Liver (tissue), 9 donors: ENCODE results near the gene PATE4. TPM values are rescaled to one million over a fixed set of nuclear protein-coding genes. Genes with fewer than 3 reads are reported as not detected.

Experiments used
- DNase-seq: peaks from one replicate; pipeline ENCODE4 v3.0.0-alpha.2; 2017; ENCODE audit warnings: low spot score
- H3K27ac ChIP-seq, 2 donors: one replicate each; pipeline ENCODE4 v1.7.0; 2013; ENCODE audit warnings: inconsistent platforms in 2 of 2, low read length in 2 of 2, control low read depth in 1 of 2, low read depth in 1 of 2, mild to moderate bottlenecking in 1 of 2
- H3K27me3 ChIP-seq, 4 donors: one replicate each; pipeline versions ENCODE4 v1.6.1 to v1.7.0; 2013; ENCODE audit warnings: low read length in 3 of 4, inconsistent platforms in 1 of 4, mild to moderate bottlenecking in 1 of 4, moderate library complexity in 1 of 4; ENCODE audit not compliant: control insufficient read depth in 4 of 4, insufficient read depth in 4 of 4
- H3K36me3 ChIP-seq, 4 donors: one replicate each; pipeline versions ENCODE4 v1.6.1 to v1.7.0; 2013; ENCODE audit warnings: low read length in 3 of 4, mild to moderate bottlenecking in 3 of 4, low read depth in 1 of 4, moderate library complexity in 1 of 4; ENCODE audit not compliant: control insufficient read depth in 4 of 4, insufficient read depth in 3 of 4
- H3K4me1 ChIP-seq, 4 donors: one replicate each; pipeline versions ENCODE4 v1.6.1 to v1.7.0; 2013; ENCODE audit warnings: low read length in 3 of 4, mild to moderate bottlenecking in 3 of 4, moderate library complexity in 1 of 4; ENCODE audit not compliant: control insufficient read depth in 4 of 4, insufficient read depth in 4 of 4
- H3K4me3 ChIP-seq, 3 donors: one replicate each; pipeline versions ENCODE4 v1.6.1 to v1.7.0; 2013; ENCODE audit warnings: low read length in 3 of 3, control low read depth in 1 of 3, low read depth in 1 of 3, mild to moderate bottlenecking in 1 of 3
- H3K9ac ChIP-seq, 2 donors: one replicate each; pipeline ENCODE4 v1.7.0; 2013; ENCODE audit warnings: low read length in 2 of 2, mild to moderate bottlenecking in 2 of 2, moderate library complexity in 2 of 2, control low read depth in 1 of 2, low read depth in 1 of 2
- H3K9me3 ChIP-seq, 4 donors: one replicate each; pipeline versions ENCODE4 v1.6.1 to v1.7.0; 2013; ENCODE audit warnings: low read length in 3 of 4; ENCODE audit not compliant: control insufficient read depth in 4 of 4
- CTCF ChIP-seq: fragments of 150-350 bp; IDR thresholded peaks from 2 replicates; pipeline ENCODE4 v1.5.1; 2017; ENCODE audit warnings: improper control_type of control experiment, low read depth, low read length; ENCODE audit not compliant: missing input control
- EGR1 ChIP-seq, 2 donors: IDR thresholded peaks; 2 replicates each; pipeline ENCODE4 v1.6.1; 2016 to 2018; ENCODE audit warnings: antibody characterized with exemption in 2 of 2, low read depth in 2 of 2
- FOXA1 ChIP-seq: IDR thresholded peaks from 2 replicates; pipeline ENCODE4 v1.6.1; 2016; ENCODE audit warnings: antibody characterized with exemption
- FOXA2 ChIP-seq: IDR thresholded peaks from 2 replicates; pipeline ENCODE4 v1.6.1; 2016; ENCODE audit warnings: antibody characterized with exemption
- GABPA ChIP-seq, 2 donors: IDR thresholded peaks in 1 of 2; conservative IDR thresholded peaks in 1 of 2; 2 replicates each; pipeline ENCODE4 v1.6.1; 2016; ENCODE audit warnings: antibody characterized with exemption in 2 of 2, mild to moderate bottlenecking in 1 of 2, moderate library complexity in 1 of 2
- HNF4A ChIP-seq, 2 donors: conservative IDR thresholded peaks; 2 replicates each; pipeline ENCODE4 v1.6.1; 2016; ENCODE audit warnings: antibody characterized with exemption in 2 of 2, mild to moderate bottlenecking in 2 of 2
- HNF4G ChIP-seq: IDR thresholded peaks from 2 replicates; pipeline ENCODE4 v1.6.1; 2016; ENCODE audit warnings: antibody characterized with exemption
- JUND ChIP-seq, 2 donors: IDR thresholded peaks; 2 replicates each; pipeline ENCODE4 v1.6.1; 2016; ENCODE audit warnings: antibody characterized with exemption in 2 of 2
- MAX ChIP-seq: IDR thresholded peaks from 2 replicates; pipeline ENCODE4 v1.6.1; 2016; ENCODE audit warnings: antibody characterized with exemption
- NR2F2 ChIP-seq: IDR thresholded peaks from 2 replicates; pipeline ENCODE4 v1.6.1; 2016; ENCODE audit warnings: antibody characterized with exemption
- RAD21 ChIP-seq, 2 donors: IDR thresholded peaks; 2 replicates each; pipeline ENCODE4 v1.6.1; 2016; ENCODE audit warnings: antibody characterized with exemption in 2 of 2, mild to moderate bottlenecking in 2 of 2
- REST ChIP-seq: IDR thresholded peaks from 2 replicates; pipeline ENCODE4 v1.6.1; 2016; ENCODE audit warnings: antibody characterized with exemption, mild to moderate bottlenecking
- RXRA ChIP-seq, 2 donors: IDR thresholded peaks; 2 replicates each; pipeline ENCODE4 v1.6.1; 2017 to 2018; ENCODE audit warnings: antibody characterized with exemption in 2 of 2, mild to moderate bottlenecking in 1 of 2
- SP1 ChIP-seq: IDR thresholded peaks from 2 replicates; pipeline ENCODE4 v1.6.1; 2018; ENCODE audit warnings: antibody characterized with exemption, mild to moderate bottlenecking
- TAF1 ChIP-seq: conservative IDR thresholded peaks from 2 replicates; pipeline ENCODE4 v1.6.1; 2016; ENCODE audit warnings: antibody characterized with exemption, mild to moderate bottlenecking
- YY1 ChIP-seq: IDR thresholded peaks from 2 replicates; pipeline ENCODE4 v1.6.1; 2016; ENCODE audit warnings: antibody characterized with exemption, mild to moderate bottlenecking
- ZBTB33 ChIP-seq: IDR thresholded peaks from 2 replicates; pipeline ENCODE4 v1.6.1; 2016; ENCODE audit warnings: antibody characterized with exemption
- WGBS: extraction: QIAGEN DNeasy Blood & Tissue Kit; methylation state at CpG from one replicate; pipeline ENCODE4 v1.1.7; 2013; 5-methylcytosine and 5-hydroxymethylcytosine counted together
- polyA plus RNA-seq, 2 donors: library from polyadenylated mRNA; stranded (reverse) in 1 of 2; unstranded in 1 of 2; fragments of 200-250 nt in 1 of 2; fragments of >200 nt in 1 of 2; fragmentation: Nextera tagmentation in 1 of 2; extraction: Ambion mirVana in 1 of 2; gene quantifications; one replicate each; pipeline versions ENCODE4 v1.2.1 to v1.2.3, GENCODE V29; 2013 to 2015
- total RNA-seq, 2 donors: library from RNA; depleted of rRNA; stranded (reverse); fragments of >200 nt; gene quantifications; one replicate each; pipeline ENCODE4 v1.2.3, GENCODE V29; 2014
- TF ChIP-seq, protein P1 (sequence below): IDR thresholded peaks from 2 replicates; pipeline ENCODE4 v1.6.1; 2016; ENCODE audit warnings: antibody characterized with exemption
- donor health status: healthy.
- donor health status: healthy.
- donor health status: healthy.
- donor health status: healthy.
- donor health status: healthy.

The PATE4 gene
- not detected for total RNA-seq
- not detected for polyA plus RNA-seq

GRCh38 chr11:125833016-125833415 lies at the start of gene PATE4:
TSS of gene PATE4 (plus strand) at chr11:125833316. CDS start at chr11:125833360, 44 bp downstream.
- Histone ChIP-seq H3K36me3 (no peaks in the 10 kb centered on the region), H3K9me3 (peaks cover 0 to 3% (median 0%) of the 10 kb centered on the region in 4 donors), H3K4me3 (no peak within 1 kb of the TSS), H3K9ac (no peak within 1 kb of the TSS), H3K27me3 (no peaks in the 10 kb centered on the region), H3K27ac (no peak within 1 kb of the TSS), H3K4me1 (no peaks in the 10 kb centered on the region)
- WGBS: 41% methylated on average over 3 of the region's 3 CpGs
- no peak for TF ChIP-seq JUND (IDR thresholded peaks at IDR 0.05)
- TF ChIP-seq TAF1: no peak
- TF ChIP-seq REST: no peak
- TF ChIP-seq MAX: no peak
- no peak for TF ChIP-seq HNF4G
- TF ChIP-seq NR2F2: no peak
- TF ChIP-seq RAD21 (IDR thresholded peaks at IDR 0.05): no peak
- TF ChIP-seq YY1: no peak
- TF ChIP-seq HNF4A (conservative IDR thresholded peaks at IDR 0.05): no peak
- no peak for TF ChIP-seq FOXA1
- TF ChIP-seq SP1: no peak
- TF ChIP-seq GABPA (IDR thresholded peaks at IDR 0.05 in 1 of 2, conservative IDR thresholded peaks at IDR 0.05 in 1 of 2): no peak
- no peak for DNase-seq

- TF ChIP-seq EGR1 (IDR thresholded peaks at IDR 0.05; ENCODE audit: low read depth in 2 of 2) (no peak), JUND (IDR thresholded peaks at IDR 0.05) (no peak), HNF4A (conservative IDR thresholded peaks at IDR 0.05) (no peak), HNF4G (no peak), FOXA2 (no peak), NR2F2 (no peak), REST (no peak), CTCF (no peak), RXRA (IDR thresholded peaks at IDR 0.05) (no peak), ZBTB33 (no peak), YY1 (no peak)
- TF ChIP-seq, protein P1, sequence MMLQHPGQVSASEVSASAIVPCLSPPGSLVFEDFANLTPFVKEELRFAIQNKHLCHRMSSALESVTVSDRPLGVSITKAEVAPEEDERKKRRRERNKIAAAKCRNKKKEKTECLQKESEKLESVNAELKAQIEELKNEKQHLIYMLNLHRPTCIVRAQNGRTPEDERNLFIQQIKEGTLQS: no peak
- no peak overlapping the region for H3K27ac ChIP-seq
- H3K9ac ChIP-seq: no peak overlapping the region
- H3K4me1 ChIP-seq: no peaks in the 10 kb centered on the region
- DNase-seq: no peak
- no peaks in the 10 kb centered on the region for H3K9me3 ChIP-seq
- H3K4me3 ChIP-seq: no peak overlapping the region
- 43% methylated on average over 2 of the region's 2 CpGs for WGBS
- no peaks in the 10 kb centered on the region for H3K36me3 ChIP-seq
- H3K27me3 ChIP-seq: no peaks in the 10 kb centered on the region
Measured at GRCh38 chr11:125784678-125785077, 48.4 kb upstream of the PATE4 start.
